ENCODE data around the gene MUC13.
A peak's percentile ranks its signal among the peaks of the same experiment; 100 is the strongest.

Gene MUC13

GRCh38 chr3:124937049-124937448 lies 2.5 kb upstream of the MUC13 start:
- no peak for TF ChIP-seq BHLHE40 (IDR thresholded peaks at IDR 0.05; ENCODE audit: borderline replicate concordance)
- ChIA-PET CTCF (no interaction called here), POLR2A (no interaction called here)
- no peak for DNase-seq (ENCODE audit: extremely low spot score)

DNA sequence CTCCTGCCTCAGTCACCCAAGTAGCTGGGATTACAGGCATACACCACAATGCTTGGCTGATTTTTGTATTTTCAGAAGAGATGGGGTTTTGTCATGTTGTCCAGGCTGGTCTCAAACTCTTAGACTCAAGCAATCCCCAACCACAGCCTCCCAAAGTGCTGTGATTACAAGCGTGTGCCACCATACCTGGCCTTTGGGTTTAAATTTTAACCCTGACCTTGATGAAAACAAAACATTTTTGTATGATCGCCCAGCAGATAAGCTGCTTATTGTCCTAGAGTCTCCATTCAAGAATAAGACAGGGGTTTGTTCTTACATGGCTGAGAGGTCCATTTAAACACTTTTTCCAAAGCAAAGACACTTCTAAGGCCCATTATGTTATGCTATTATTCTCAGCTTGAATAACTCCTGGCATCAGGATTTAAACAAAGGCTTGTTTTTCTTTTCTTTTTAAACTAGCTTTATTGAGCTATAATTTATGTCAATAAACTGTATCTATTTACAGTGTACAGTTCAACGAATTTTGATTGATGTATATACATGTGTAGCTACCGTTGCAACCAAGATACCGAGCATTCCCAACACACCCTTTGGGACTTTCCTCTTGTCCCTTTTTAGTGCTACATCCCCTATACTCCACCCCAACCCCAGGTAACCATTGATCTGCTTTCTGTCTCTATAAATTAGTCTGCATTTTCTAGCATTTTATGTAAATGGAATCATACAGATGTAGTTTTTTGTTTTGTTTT lies 1.4 kb upstream of the MUC13 start:
- TF ChIP-seq BHLHE40 (IDR thresholded peaks at IDR 0.05; ENCODE audit: borderline replicate concordance) (no peak), PKNOX1 (IDR thresholded peaks at IDR 0.05) (no peak), CTBP1 (IDR thresholded peaks at IDR 0.05; ENCODE audit: borderline replicate concordance) (no peak), FOXK2 (IDR thresholded peaks at IDR 0.05) (no peak)
- ChIA-PET CTCF (no interaction called here), POLR2A (no interaction called here)
- no peak for DNase-seq (ENCODE audit: extremely low spot score)

DNA sequence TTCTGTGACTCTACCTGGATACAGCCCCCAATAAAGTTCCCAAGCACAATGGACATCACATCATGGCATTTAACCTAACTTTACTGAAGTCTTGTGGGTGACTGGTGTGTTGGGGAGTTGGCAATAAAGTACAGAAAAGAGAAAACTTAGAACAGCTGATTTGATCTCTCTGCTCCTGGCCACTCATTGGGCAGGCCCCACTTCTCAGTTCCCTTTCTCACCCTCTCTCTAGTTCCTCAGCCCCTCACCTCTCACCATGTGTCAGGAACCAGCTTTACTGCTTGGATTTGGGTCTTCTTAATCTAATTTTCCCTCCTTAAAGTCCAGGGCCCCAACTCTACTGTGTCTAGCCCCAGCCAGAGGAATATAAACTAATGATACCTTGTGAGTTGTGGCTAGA lies 713 bp upstream of the MUC13 start:
- POLR2A ChIA-PET = no interaction called here
- DNase-seq (ENCODE audit: extremely low spot score) = no peak
- CTCF ChIA-PET = no interaction called here
- TF ChIP-seq SUZ12 (IDR thresholded peaks at IDR 0.05) = no peak
- TF ChIP-seq FOXK2 (IDR thresholded peaks at IDR 0.05) = no peak
- TF ChIP-seq TARDBP (IDR thresholded peaks at IDR 0.05) = no peak
- no peak for TF ChIP-seq FOXA1 (IDR thresholded peaks at IDR 0.05)
- TF ChIP-seq PKNOX1 (IDR thresholded peaks at IDR 0.05) = no peak
- TF ChIP-seq ELF4 (IDR thresholded peaks at IDR 0.05) = no peak
- TF ChIP-seq HDGF (IDR thresholded peaks at IDR 0.05; ENCODE audit: borderline replicate concordance) = no peak
- TF ChIP-seq CTBP1 (IDR thresholded peaks at IDR 0.05; ENCODE audit: borderline replicate concordance) = no peak
- no peak for TF ChIP-seq FOXM1 (IDR thresholded peaks at IDR 0.05; ENCODE audit: borderline replicate concordance)
- TF ChIP-seq ARNT (IDR thresholded peaks at IDR 0.05) = no peak
- TF ChIP-seq NFRKB (IDR thresholded peaks at IDR 0.05) = no peak
- TF ChIP-seq LEF1 (IDR thresholded peaks at IDR 0.05; ENCODE audit: borderline replicate concordance) = no peak
- no peak for TF ChIP-seq L3MBTL2 (conservative IDR thresholded peaks at IDR 0.05)

GRCh38 chr3:124928333-124929202 lies 6.0 kb downstream of the MUC13 start:
- ChIA-PET POLR2A (no interaction called here), CTCF (interaction anchor here (0.6 to 0.8 kb wide), 3 partner anchors 16 to 499 kb away, joined by 3 to 7 read pairs (median 3); no protein-coding TSS in a partner anchor)
- TF ChIP-seq L3MBTL2 (conservative IDR thresholded peaks at IDR 0.05) (no peak), LEF1 (IDR thresholded peaks at IDR 0.05; ENCODE audit: borderline replicate concordance) (no peak), ARNT (IDR thresholded peaks at IDR 0.05) (no peak), FOXK2 (IDR thresholded peaks at IDR 0.05) (no peak), SUZ12 (IDR thresholded peaks at IDR 0.05) (no peak), TARDBP (IDR thresholded peaks at IDR 0.05) (no peak), PKNOX1 (IDR thresholded peaks at IDR 0.05) (no peak), FOXM1 (IDR thresholded peaks at IDR 0.05; ENCODE audit: borderline replicate concordance) (no peak), ELF4 (IDR thresholded peaks at IDR 0.05) (no peak), FOXA1 (IDR thresholded peaks at IDR 0.05) (no peak), CTBP1 (IDR thresholded peaks at IDR 0.05; ENCODE audit: borderline replicate concordance) (no peak), HDGF (IDR thresholded peaks at IDR 0.05; ENCODE audit: borderline replicate concordance) (no peak)
- peak; percentile 50 for DNase-seq (ENCODE audit: extremely low spot score)

DNA sequence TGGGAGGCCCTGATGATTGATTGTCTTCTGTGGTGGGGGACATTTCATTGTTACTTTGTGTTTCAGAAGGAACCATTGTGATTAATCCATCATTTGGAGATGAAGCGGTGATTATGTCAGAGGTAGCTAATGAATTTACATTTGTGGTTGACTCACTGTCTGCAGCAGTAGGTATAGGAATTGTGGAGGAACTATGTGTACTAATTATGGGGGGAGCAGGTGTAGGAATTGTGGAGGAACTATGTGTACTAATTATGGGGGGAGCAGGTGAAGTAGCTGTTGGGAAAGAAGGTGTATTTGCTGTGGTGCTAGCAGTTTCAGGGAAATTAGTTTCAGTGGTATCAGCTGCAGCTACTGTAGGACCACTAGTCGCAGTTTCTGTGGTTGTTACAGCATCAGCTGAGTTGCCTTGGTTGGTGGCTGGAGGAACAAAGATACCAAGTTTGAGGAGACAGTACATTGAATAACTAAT lies 6.9 kb downstream of the MUC13 start:
- CTCF ChIA-PET = interaction anchor here (0.7 to 0.8 kb wide), 2 partner anchors 17 to 78 kb away, joined by 3 to 6 read pairs; no protein-coding TSS in a partner anchor
- DNase-seq (ENCODE audit: extremely low spot score) = no peak
- TF ChIP-seq ELF4 (IDR thresholded peaks at IDR 0.05) = no peak
- TF ChIP-seq TARDBP (IDR thresholded peaks at IDR 0.05) = no peak
- no peak for TF ChIP-seq NFRKB (IDR thresholded peaks at IDR 0.05)
- TF ChIP-seq LEF1 (IDR thresholded peaks at IDR 0.05; ENCODE audit: borderline replicate concordance) = no peak
- TF ChIP-seq FOXK2 (IDR thresholded peaks at IDR 0.05) = no peak
- no peak for TF ChIP-seq BHLHE40 (IDR thresholded peaks at IDR 0.05; ENCODE audit: borderline replicate concordance)
- TF ChIP-seq HDGF (IDR thresholded peaks at IDR 0.05; ENCODE audit: borderline replicate concordance) = no peak
- no peak for TF ChIP-seq ARNT (IDR thresholded peaks at IDR 0.05)
- no peak for TF ChIP-seq SUZ12 (IDR thresholded peaks at IDR 0.05)
- no peak for TF ChIP-seq CTBP1 (IDR thresholded peaks at IDR 0.05; ENCODE audit: borderline replicate concordance)
- no peak for TF ChIP-seq L3MBTL2 (conservative IDR thresholded peaks at IDR 0.05)
- no peak for TF ChIP-seq FOXA1 (IDR thresholded peaks at IDR 0.05)
- no peak for TF ChIP-seq ZNF384 (IDR thresholded peaks at IDR 0.05)
- TF ChIP-seq PKNOX1 (IDR thresholded peaks at IDR 0.05) = no peak
- no peak for TF ChIP-seq FOXM1 (IDR thresholded peaks at IDR 0.05; ENCODE audit: borderline replicate concordance)
- TF ChIP-seq SP1 (IDR thresholded peaks at IDR 0.05) = no peak
- POLR2A ChIA-PET = no interaction called here

Measured in HEK293T (cell line).